Measurements from ENCODE around the gene BPHL.
A peak's percentile ranks its signal among the peaks of the same experiment; 100 is the strongest.
"Not testable (repeated sequence)": the region's sequence is repeated elsewhere in the genome, so short reads cannot be mapped to it uniquely, and the experiment has no call there.

BPHL gene

GRCh38 chr6:3118353-3119039 is at the start of gene BPHL:
TSS of gene BPHL (plus strand) at chr6:3118711. CDS start at chr6:3118741, 30 bp downstream.
- peak; percentile 96 for DNase-seq

- no peak for DNase-seq
Measured at GRCh38 chr6:3071568-3071967, 46.9 kb upstream of the BPHL start.

GRCh38 chr6:3072798-3073197 is 45.7 kb upstream of the BPHL start:
- DNase-seq: no peak

GRCh38 chr6:3073382-3073781 is 45.1 kb upstream of the BPHL start:
- DNase-seq: no peak

- DNase-seq: no peak
Measured at GRCh38 chr6:3075772-3076113, 42.8 kb upstream of the BPHL start.

GRCh38 chr6:3076320-3076719 is 42.2 kb upstream of the BPHL start:
- DNase-seq: no peak

GRCh38 chr6:3077430-3077829 is 41.1 kb upstream of the BPHL start:
- no peak for DNase-seq

- not testable (repeated sequence) for DNase-seq
Measured at GRCh38 chr6:3078952-3079351, 39.6 kb upstream of the BPHL start.

GRCh38 chr6:3079682-3080081 is 38.8 kb upstream of the BPHL start:
- DNase-seq: no peak

- no peak for DNase-seq
Measured at GRCh38 chr6:3081960-3082359, 36.6 kb upstream of the BPHL start.

GRCh38 chr6:3085074-3085473 is 33.4 kb upstream of the BPHL start:
- no peak for DNase-seq

- DNase-seq: no peak
Measured at GRCh38 chr6:3086282-3086946, 32.1 kb upstream of the BPHL start.

GRCh38 chr6:3088446-3088845 is 30.1 kb upstream of the BPHL start:
- DNase-seq: peak; percentile 49

GRCh38 chr6:3088968-3089367 is 29.5 kb upstream of the BPHL start:
- no peak for DNase-seq

- DNase-seq: no peak
Measured at GRCh38 chr6:3090013-3090412, 28.5 kb upstream of the BPHL start.

- no peak for DNase-seq
Measured at GRCh38 chr6:3094815-3095214, 23.7 kb upstream of the BPHL start.

- no peak for DNase-seq
Measured at GRCh38 chr6:3102875-3103274, 15.6 kb upstream of the BPHL start.

- DNase-seq: no peak
Measured at GRCh38 chr6:3108746-3109414, 9.6 kb upstream of the BPHL start.

GRCh38 chr6:3109761-3110160 is 8.8 kb upstream of the BPHL start:
- no peak for DNase-seq

GRCh38 chr6:3114377-3114776 is 4.1 kb upstream of the BPHL start:
- no peak for DNase-seq

- DNase-seq: no peak
Measured at GRCh38 chr6:3117912-3118352, 579 bp upstream of the BPHL start.

- DNase-seq: peak; percentile 34
Measured at GRCh38 chr6:3119040-3119723, 671 bp downstream of the BPHL start.

- DNase-seq: no peak
Measured at GRCh38 chr6:3120765-3121089, 2.2 kb downstream of the BPHL start.

GRCh38 chr6:3122823-3123182 is 4.3 kb downstream of the BPHL start:
- no peak for DNase-seq

Data from NCI-H2029 (cell line).